H9 (cell line): Measurements from ENCODE around the gene PNMA3. TPM values are rescaled to one million over a fixed set of nuclear protein-coding genes. Genes with fewer than 3 reads are reported as not detected.
"Not testable (repeated sequence)": the region's sequence is repeated elsewhere in the genome, so short reads cannot be mapped to it uniquely, and the experiment has no call there.

Experiments used
- DNase-seq: peaks from one replicate; pipeline ENCODE4 v3.0.0-alpha.2; 2017
- H2AFZ ChIP-seq: one replicate; pipeline ENCODE4 v1.6.1; 2013; ENCODE audit warnings: mild to moderate bottlenecking, low read length, control low read depth, moderate library complexity
- H2AK5ac ChIP-seq: 2 replicates; pipeline ENCODE4 v1.6.1; 2013; ENCODE audit warnings: low read length, control low read depth, mixed read lengths; ENCODE audit not compliant: insufficient read length
- H2BK120ac ChIP-seq: one replicate; pipeline ENCODE4 v1.6.1; 2013; ENCODE audit warnings: low read depth, mild to moderate bottlenecking, low read length, control low read depth, inconsistent platforms; ENCODE audit not compliant: poor library complexity, severe bottlenecking
- H2BK12ac ChIP-seq: 2 replicates; pipeline ENCODE4 v1.6.1; 2013; ENCODE audit warnings: low read length, control low read depth, mixed read lengths, low read depth; ENCODE audit not compliant: insufficient read length
- H2BK15ac ChIP-seq: 2 replicates; pipeline ENCODE4 v1.6.1; 2013; ENCODE audit warnings: low read depth, low read length, control low read depth
- H2BK20ac ChIP-seq: one replicate; pipeline ENCODE4 v1.6.1; 2013; ENCODE audit warnings: low read depth, mild to moderate bottlenecking, low read length, control low read depth, inconsistent platforms; ENCODE audit not compliant: poor library complexity, severe bottlenecking
- H2BK5ac ChIP-seq: 2 replicates; pipeline ENCODE4 v1.6.1; 2013; ENCODE audit warnings: low read length, control low read depth, mixed read lengths; ENCODE audit not compliant: insufficient read length
- H3K14ac ChIP-seq: 2 replicates; pipeline ENCODE4 v1.6.1; 2013; ENCODE audit warnings: low read length, control low read depth; ENCODE audit not compliant: insufficient read depth
- H3K18ac ChIP-seq: 2 replicates; pipeline ENCODE4 v1.6.1; 2013; ENCODE audit warnings: low read depth, mild to moderate bottlenecking, mixed read lengths, low read length, control low read depth; ENCODE audit not compliant: insufficient read length
- H3K23ac ChIP-seq: 2 replicates; pipeline ENCODE4 v1.6.1; 2013; ENCODE audit warnings: low read length, control low read depth, mixed read lengths, low read depth; ENCODE audit not compliant: insufficient read length
- H3K23me2 ChIP-seq: 2 replicates; pipeline ENCODE4 v1.6.1; 2013; ENCODE audit warnings: low read depth, mild to moderate bottlenecking, mixed read lengths, low read length, control low read depth; ENCODE audit not compliant: insufficient read length, poor library complexity, severe bottlenecking
- H3K27ac ChIP-seq: 2 replicates; pipeline ENCODE4 v1.5.1; 2013; ENCODE audit warnings: low read length, control low read depth, mixed read lengths, low read depth; ENCODE audit not compliant: insufficient read length
- H3K27me3 ChIP-seq: 2 replicates; pipeline ENCODE4 v1.6.1; 2013; ENCODE audit warnings: low read length, control low read depth, inconsistent platforms; ENCODE audit not compliant: insufficient read depth
- H3K4ac ChIP-seq: 2 replicates; pipeline ENCODE4 v1.6.1; 2013; ENCODE audit warnings: low read depth, mild to moderate bottlenecking, control low read depth, inconsistent platforms, low read length, moderate library complexity
- H3K4me1 ChIP-seq: 2 replicates; pipeline ENCODE4 v1.6.1; 2013; ENCODE audit warnings: low read length, control low read depth, inconsistent platforms; ENCODE audit not compliant: insufficient read depth
- H3K4me2 ChIP-seq: 2 replicates; pipeline ENCODE4 v1.6.1; 2013; ENCODE audit warnings: low read length, control low read depth, mixed read lengths; ENCODE audit not compliant: insufficient read length, insufficient read depth
- H3K56ac ChIP-seq: 2 replicates; pipeline ENCODE4 v1.6.1; 2013; ENCODE audit warnings: low read depth, mild to moderate bottlenecking, mixed read lengths, low read length, control low read depth; ENCODE audit not compliant: insufficient read length
- H3K79me1 ChIP-seq: 2 replicates; pipeline ENCODE4 v1.6.1; 2013; ENCODE audit warnings: low read depth, mild to moderate bottlenecking, moderate library complexity, low read length, control low read depth, inconsistent platforms; ENCODE audit not compliant: insufficient read depth, poor library complexity, severe bottlenecking
- H3K79me2 ChIP-seq: 2 replicates; pipeline ENCODE4 v1.6.1; 2013; ENCODE audit warnings: low read length, control low read depth, inconsistent platforms; ENCODE audit not compliant: insufficient read depth
- H3K9ac ChIP-seq: 2 replicates; pipeline ENCODE4 v1.6.1; 2013; ENCODE audit warnings: low read length, control low read depth, mixed read lengths; ENCODE audit not compliant: insufficient read length; ENCODE audit errors: extremely low read depth
- H3K9me3 ChIP-seq: one replicate; pipeline ENCODE4 v1.6.1; 2013; ENCODE audit warnings: low read depth, low read length, inconsistent platforms; ENCODE audit not compliant: control insufficient read depth
- H3T11ph ChIP-seq: one replicate; pipeline ENCODE4 v1.6.1; 2013; ENCODE audit warnings: mild to moderate bottlenecking, low read length, control low read depth, inconsistent platforms
- H4K20me1 ChIP-seq: one replicate; pipeline ENCODE4 v1.6.1; 2013; ENCODE audit not compliant: control insufficient read depth, insufficient read length, insufficient read depth
- H4K5ac ChIP-seq: 2 replicates; pipeline ENCODE4 v1.6.1; 2013; ENCODE audit warnings: low read depth, mild to moderate bottlenecking, mixed read lengths, low read length, control low read depth; ENCODE audit not compliant: insufficient read length
- H4K8ac ChIP-seq: replicated peaks from 2 replicates; pipeline ENCODE4 v1.6.1; 2013; ENCODE audit warnings: low read length, control low read depth, mixed read lengths, low read depth; ENCODE audit not compliant: insufficient read length
- H4K91ac ChIP-seq: 2 replicates; pipeline ENCODE4 v1.6.1; 2013; ENCODE audit warnings: low read depth, mild to moderate bottlenecking, moderate library complexity, mixed read lengths, low read length, control low read depth; ENCODE audit not compliant: insufficient read length
- H3K27ac Mint-ChIP-seq, 3 experiments: 2 replicates in 2 of 3; 3 replicates in 1 of 3; pipeline ENCODE4 v1.8.0; 2020 to 2021; ENCODE audit warnings: mixed read lengths in 3 of 3, mild to moderate bottlenecking in 1 of 3, moderate library complexity in 1 of 3
- H3K27me3 Mint-ChIP-seq: 2 replicates; pipeline ENCODE4 v1.8.0; 2021; ENCODE audit warnings: low read depth, mild to moderate bottlenecking, moderate library complexity, mixed read lengths
- H3K36me3 Mint-ChIP-seq, 3 experiments: 2 replicates in 2 of 3; 3 replicates in 1 of 3; pipeline ENCODE4 v1.8.0; 2020 to 2021; ENCODE audit warnings: low read depth in 3 of 3, mixed read lengths in 3 of 3; ENCODE audit not compliant: insufficient read depth in 1 of 3
- H3K4me1 Mint-ChIP-seq, 2 experiments: 2 replicates each; pipeline ENCODE4 v1.8.0; 2020; ENCODE audit warnings: mixed read lengths in 2 of 2
- H3K4me3 Mint-ChIP-seq, 2 experiments: 2 replicates in 1 of 2; 3 replicates in 1 of 2; pipeline ENCODE4 v1.8.0; 2020 to 2021; ENCODE audit warnings: mild to moderate bottlenecking in 2 of 2, mixed read lengths in 2 of 2, moderate library complexity in 1 of 2
- H3K9me3 Mint-ChIP-seq, 2 experiments: 2 replicates in 1 of 2; 3 replicates in 1 of 2; pipeline ENCODE4 v1.8.0; 2020; ENCODE audit warnings: mild to moderate bottlenecking in 2 of 2, mixed read lengths in 2 of 2, moderate library complexity in 1 of 2
- WGBS: extraction: QIAGEN DNeasy Blood & Tissue Kit; methylation state at CpG from one replicate; pipeline ENCODE4 v1.1.7; 2013; ENCODE audit warnings: missing lambda C conversion rate, low lambda C conversion rate, mixed read lengths; ENCODE audit not compliant: insufficient read length; ENCODE audit errors: extremely low coverage; 5-methylcytosine and 5-hydroxymethylcytosine counted together
- total RNA-seq: library from RNA; stranded (reverse); gene quantifications from 2 replicates; pipeline ENCODE4 v1.2.1, GENCODE V29; 2021

Gene PNMA3
- total RNA-seq, 1 experiment from 2014 or later, result 9.4 TPM

- not testable (repeated sequence) for H2BK5ac ChIP-seq, H3K18ac ChIP-seq, H3K56ac ChIP-seq, H3K14ac ChIP-seq, H2AK5ac ChIP-seq, H4K8ac ChIP-seq, H3K4me3 Mint-ChIP-seq, H3K4ac ChIP-seq, H2BK20ac ChIP-seq, H4K20me1 ChIP-seq, H3K4me1 Mint-ChIP-seq, H4K91ac ChIP-seq, H3K27me3 ChIP-seq, H2BK120ac ChIP-seq, H3K23me2 ChIP-seq, H2BK15ac ChIP-seq, H4K5ac ChIP-seq, H3K79me1 ChIP-seq, H3K36me3 Mint-ChIP-seq, H3K4me2 ChIP-seq, H3K4me1 ChIP-seq, DNase-seq, H2BK12ac ChIP-seq, H3K23ac ChIP-seq, H3K27ac ChIP-seq, H3T11ph ChIP-seq, H3K79me2 ChIP-seq, H3K9ac ChIP-seq, H2AFZ ChIP-seq, H3K27ac Mint-ChIP-seq
- peaks cover 29% of the 10 kb centered on the region for H3K9me3 ChIP-seq
- WGBS, result no CpG with 5 or more reads among the region's 11 CpGs
- Mint-ChIP-seq H3K27me3 (peaks cover 26% of the 10 kb centered on the region), H3K9me3 (peaks cover 62 to 75% of the 10 kb centered on the region in 2 experiments)
These were observed 27.8 kb upstream of the PNMA3 start for GRCh38 chrX:153028487-153028886.
